SKM-1 treated with dmso at 0.1 percent for 144 hours (cell line): Measurements from ENCODE around the gene RAB24.

Source experiments
- DNase-seq: peaks from one replicate; lab custom pipeline; 2025; ENCODE audit not compliant: unreplicated experiment; lab: John Stamatoyannopoulos, UW

The RAB24 gene

DNA sequence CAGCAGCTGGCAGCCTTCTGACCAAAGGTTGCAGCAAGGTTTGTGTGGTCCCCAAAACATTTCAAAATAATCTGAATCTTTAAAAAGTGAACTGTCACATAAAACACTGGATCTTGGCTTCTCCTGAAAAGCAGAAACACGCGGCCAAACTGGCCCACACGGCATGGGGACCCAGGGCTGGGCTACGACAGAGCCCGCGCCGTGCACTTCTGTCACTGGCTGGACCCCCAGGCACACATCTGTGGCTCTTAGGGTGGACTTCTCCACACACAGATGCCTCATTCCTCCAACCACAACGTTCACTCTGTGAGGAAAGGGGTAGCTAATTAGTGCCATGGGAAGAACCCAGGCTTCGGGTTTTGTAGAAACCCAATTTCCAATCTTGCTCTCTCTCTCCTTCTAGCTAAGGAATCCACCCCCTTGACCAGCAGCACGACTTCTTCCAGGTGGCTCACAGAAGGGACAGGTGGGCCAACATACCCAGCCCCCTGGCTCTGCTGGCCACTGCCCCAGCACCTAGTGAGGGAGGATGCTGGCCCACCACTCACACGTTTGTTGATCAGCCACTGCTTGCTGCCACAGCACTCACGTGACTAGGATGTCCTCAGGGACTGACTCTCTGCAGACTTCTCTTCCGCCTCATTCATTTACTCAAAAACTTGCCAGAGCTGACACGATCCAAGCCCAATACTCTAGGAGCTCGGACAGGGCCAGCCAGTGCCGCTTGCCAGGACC, 30.1 kb upstream of the RAB24 start:
- no peak for DNase-seq

DNA sequence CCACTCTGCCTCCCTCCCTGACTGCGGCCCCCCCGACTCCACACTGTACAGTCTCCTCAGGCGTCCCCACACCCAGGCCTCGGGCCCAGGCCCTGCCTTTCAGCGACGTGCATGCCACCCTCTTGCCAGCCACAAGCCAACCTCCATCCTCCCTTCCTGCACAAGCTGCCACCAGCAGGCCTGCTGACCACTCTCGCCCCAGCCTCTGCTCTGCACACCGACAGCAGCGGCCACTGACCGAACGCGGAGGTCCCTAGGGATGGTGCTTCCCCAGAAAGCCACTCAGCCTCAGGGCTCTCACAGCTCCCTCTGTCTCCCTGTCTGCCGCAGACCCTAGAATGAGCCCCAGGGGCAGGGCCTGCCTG, 29.4 kb upstream of the RAB24 start:
- DNase-seq, result no peak

DNA sequence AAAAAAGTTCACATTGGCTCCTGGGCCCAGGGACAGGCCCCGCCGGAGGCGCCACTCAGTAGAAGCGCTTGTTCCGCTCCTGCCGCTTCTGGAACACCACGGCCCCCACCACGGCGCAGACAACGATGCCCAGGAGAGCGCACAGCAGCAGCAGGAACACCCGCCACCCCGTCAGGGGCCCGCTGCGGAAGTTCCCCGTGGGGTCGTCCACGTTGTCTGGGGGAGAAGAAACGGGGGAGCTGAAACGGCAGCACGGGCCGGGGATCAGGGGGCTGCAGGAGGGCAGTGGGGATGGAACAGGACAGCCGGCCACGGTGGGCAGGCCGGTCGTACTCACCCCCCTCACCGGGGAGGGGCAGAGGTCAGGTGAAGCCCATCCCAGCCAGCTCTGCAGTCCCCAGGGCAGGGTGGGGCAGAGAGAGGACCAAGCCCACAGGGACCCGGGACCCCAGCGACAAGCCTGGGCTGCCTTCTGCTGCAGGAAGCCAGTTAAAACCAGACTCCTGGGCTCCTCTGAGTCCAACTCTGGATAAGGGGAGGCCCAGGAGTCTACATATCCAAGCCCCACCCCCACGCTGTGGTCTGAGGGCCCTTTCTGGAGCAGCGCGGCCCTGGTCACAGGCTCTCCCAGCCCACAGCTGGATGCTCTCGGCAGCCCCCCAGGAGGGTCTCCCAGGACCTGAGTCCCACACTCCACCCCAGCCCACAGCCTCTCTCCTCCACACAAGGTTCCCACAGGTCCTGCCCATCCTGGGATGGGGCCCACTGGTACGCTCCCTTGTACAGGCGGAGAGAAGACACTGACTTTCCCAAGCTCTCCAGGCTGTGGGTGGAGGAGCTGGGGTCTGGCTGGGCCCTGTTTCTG, 28.7 kb upstream of the RAB24 start:
- DNase-seq, result no peak

DNA sequence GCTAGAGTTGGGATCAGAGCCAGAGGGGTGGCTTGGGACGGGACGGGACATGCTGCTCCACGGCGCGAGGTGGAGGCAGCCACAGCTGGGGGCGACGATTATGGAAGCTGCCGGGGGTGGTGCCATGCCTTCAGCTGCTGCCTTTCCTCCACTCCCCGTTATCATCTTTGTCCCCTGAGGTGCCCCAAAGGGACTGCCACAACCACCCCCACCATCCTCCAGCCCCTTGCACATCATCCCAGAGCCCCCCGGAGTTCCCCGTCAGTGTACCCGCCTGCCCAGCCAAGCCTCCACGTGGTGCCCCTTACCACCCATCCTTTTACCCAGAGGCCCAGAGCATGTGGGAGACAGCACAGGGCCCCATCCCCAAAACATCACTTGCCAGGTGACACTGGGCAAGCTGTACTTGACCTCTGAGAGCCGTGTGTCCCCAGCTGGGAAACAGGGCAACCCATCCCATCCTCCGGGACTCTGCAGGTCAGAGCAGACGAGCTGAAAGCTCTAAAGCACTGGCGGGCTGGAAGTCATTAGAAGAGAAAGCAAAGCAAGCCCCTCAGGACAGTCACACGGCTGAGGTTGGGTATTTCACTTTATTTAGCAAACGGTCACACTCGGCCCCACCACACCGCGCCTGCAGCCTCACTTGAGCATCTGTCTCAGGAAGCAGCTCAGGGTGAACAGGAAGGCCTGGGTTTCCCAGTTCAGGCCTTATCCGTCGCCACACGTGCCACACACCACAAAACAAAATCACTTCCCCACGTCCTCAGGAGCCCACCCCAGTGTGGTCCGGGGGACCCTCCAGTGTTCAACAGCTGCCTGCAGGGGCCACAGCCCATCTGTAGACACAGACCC, 27.7 kb upstream of the RAB24 start:
- DNase-seq, result no peak

DNA sequence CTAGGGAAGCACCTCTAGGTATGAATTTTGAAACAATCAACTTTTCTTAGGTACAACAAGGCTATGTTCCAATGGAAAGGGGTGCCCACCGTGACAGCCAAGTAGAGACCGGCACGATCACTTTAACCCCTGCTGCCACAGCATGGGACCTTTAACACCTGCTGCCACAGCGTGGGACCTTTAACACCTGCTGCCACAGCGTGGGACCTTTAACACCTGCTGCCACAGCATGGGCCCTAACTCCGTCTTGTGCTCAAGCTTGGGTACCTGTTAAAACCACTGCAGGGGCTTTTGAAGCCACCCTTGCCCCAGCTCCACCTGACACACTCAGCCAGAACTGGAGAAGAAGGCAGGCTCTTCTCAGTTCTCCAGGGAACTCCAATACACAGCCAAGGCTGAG, 26.4 kb upstream of the RAB24 start:
- no peak for DNase-seq

DNA sequence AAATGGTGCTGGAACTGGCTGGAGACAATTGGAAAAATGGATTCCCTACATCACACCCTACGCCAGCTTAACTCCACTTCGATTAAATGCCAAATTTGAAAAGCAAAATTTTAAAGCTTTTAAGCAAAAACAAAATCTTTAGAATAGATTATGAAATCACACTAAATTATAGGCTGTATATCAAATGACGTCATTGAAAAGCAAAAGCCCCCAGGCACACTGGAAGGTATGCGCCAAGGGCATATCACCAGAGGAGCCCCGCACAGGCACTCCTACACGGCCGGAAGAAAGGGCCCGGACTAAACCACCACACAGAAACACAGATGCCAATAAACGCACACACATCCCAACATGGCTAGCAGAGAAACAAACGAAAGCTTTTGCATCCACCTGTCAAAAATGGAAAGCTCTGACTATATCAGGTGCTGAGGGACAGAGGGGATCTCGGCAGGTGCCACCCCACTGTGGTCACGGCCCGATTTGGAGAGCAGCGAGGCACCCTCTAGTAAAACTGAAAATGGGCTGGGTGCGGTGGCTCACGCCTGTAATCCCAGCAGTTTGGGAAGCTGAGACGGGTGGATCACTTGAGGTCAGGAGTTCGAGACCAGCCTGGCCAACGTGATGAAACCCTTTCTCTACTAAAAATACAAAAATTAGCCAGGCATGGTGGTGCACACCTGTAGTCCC, 25.2 kb upstream of the RAB24 start:
- no peak for DNase-seq

DNA sequence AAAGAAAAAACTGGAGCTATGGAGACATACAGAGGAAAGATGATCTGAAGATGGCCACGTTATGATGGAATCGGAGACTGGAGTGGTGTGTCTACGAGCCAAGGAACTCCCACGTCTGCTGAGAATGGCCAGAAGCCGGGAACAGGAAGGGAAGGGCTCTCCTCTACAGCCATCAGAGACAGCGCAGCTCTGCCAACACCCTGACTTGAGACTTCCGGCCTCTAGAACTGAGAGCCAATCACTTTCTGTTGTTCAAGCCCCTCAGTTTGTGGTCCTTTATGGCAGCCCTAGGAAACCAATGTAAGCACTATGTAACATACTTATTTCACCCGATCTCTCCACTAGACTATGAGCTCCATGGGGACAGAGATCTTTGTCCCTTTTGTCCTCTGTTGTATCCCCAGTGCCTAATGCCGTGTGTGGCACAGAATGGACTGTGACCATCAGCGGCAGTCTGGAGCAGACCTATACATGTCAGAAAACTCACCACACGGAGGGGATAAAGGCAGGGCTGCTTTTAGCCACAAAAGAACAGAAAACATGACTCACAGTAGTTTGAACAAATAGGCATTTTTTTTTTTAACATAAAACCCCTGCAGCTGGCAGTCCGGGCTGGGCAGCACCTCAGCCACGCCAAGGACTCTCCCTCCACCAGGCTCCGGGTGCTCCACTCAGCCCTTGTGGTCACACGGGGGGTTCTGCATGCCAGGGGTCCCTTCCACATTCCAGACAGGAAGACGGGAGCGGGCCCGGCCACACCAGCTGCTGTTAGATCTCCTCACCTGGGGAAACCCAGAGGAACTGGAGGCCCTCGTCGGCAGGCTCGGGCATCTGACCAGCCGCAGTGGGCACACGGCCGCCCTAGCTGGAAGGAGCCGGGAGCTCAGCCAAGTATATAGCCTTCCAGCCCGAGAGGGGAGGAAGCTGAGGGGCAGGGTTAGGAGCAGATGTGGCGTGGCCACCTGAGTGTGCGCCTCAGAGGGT, 24.3 kb upstream of the RAB24 start:
- no peak for DNase-seq

DNA sequence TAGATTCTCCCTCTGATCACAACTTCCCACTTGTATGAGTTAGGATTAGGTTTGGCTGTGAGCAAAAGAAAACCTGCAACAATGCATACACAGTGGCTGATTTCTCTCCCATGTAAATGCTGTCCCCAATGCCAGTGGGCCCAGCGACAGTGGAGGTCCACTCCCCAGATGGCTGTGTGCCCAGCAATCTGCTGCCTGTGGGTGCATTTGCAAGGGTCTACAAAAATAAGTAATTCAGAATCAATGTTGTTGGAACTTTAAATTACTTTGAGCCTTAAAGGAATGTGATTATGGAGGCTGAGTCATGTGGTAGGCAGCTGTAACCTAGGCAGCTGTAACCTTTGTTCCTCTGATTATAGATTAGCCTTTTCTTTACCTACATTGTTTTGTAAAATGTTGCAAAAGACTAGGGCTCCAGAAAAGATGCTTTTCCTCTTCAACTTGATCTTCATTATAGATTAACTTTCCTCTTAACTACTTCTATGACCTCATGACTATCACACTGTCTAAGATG, 22.4 kb upstream of the RAB24 start:
- no peak for DNase-seq

DNA sequence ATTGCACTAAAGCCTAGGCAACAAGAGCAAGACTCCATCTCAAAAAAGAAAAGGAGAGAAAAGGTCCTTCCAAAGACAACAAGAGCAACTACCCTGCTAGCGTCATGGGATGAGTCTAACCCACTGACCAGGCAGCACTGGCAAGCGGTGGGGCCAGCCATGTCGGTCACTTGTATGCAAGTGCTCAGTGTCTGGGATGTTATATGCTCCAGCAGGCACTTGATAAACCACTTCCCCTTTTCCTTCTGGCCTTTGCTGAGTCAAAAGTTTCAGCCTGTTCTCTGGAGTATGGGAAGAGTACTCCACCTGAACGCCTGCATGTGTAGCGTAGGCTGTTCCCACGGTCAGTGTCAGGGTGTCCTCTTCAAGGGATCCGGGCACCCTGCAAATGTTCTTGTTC, 17.4 kb upstream of the RAB24 start:
- peak; percentile 70 for DNase-seq

DNA sequence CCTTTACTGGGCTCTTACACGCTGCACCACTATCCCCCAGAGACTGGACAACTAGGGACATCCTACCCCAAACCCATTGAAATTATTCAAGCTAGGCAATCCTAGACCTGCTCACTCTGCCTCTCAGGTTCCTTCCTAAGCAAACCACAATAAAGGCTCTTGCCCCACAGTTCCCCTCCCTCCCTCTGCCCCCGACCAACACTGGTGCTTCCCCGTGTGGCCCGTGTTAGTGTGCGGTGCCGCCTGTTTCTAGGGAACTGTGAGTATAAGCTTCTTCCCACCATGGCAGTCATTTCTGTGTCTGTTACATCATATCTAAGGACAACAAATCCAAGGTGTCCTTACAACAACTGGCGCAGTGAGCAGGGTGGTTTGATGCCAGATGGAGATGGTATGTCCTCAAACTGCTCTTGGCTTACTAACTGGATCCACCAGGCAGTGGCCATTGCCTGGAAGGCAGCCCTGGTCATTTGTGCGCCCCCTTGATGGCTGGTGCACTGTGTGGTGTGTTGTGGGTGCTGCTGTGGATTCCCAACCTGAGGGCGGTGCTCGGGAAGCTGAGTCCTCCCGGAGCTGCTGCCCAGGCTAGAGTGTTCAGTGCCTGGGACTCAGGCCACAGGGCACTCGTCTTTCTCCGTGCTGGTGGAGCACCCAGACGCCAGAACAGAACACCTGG, 16.5 kb upstream of the RAB24 start:
- no peak for DNase-seq

DNA sequence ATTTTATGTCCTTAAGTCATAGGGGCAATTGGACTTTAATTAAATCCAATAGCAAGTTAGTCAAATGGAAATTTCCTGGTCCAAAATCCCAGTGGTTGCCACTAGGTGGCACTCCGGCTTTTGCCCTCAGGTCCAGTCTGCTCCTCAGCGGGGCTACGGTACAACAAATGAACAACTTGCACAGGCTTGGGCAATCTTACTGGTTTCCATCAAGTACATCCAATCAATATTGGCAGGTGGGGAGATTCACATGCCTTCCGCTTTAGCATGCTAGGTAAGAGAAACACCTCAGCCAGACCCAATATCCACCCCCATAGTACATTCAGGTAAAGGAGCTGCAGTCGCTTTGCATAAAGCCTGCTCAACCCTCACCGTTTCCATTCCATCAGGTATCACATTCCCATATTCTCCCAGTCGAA, 14.4 kb upstream of the RAB24 start:
- peak; percentile 61 for DNase-seq

DNA sequence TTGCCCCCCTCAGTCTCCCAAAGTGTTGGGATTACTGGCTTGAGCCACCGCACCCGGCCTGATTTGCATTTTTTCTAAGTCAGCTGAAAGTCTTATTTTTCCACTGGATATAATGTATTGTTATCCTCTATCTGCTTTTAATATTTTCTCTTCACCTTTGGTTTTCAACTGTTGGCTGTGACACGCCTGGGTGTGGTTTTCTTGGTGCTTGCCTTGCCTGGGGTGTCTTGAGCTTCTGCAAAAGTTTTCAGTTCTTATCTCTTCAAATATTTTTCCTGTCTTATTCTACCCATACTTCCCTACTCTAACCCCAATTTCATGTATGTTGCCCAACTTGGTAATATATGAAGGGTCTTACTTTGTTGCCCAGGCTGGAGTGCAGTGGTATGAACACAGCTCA, 12.5 kb upstream of the RAB24 start:
- DNase-seq, result no peak

DNA sequence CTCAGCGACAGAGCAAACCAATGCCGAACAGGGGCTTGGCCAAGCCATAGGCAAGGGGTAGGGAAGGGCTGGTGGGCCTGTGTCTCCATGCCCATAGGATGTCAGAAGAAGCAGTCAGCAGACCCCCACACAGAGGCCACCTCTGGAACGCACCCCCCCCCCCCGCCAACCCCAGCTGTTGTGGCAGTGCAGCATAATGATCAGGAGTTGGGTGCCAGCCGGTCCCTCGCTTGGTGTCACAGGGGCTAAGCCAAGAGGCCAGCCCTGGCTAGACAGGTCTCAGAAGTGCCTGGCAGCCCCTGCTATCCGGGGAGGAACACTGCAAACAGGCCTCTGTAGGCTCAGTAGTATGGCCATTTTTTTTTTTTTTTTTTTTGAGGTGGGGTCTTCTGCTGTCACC, 11.9 kb upstream of the RAB24 start:
- no peak for DNase-seq

DNA sequence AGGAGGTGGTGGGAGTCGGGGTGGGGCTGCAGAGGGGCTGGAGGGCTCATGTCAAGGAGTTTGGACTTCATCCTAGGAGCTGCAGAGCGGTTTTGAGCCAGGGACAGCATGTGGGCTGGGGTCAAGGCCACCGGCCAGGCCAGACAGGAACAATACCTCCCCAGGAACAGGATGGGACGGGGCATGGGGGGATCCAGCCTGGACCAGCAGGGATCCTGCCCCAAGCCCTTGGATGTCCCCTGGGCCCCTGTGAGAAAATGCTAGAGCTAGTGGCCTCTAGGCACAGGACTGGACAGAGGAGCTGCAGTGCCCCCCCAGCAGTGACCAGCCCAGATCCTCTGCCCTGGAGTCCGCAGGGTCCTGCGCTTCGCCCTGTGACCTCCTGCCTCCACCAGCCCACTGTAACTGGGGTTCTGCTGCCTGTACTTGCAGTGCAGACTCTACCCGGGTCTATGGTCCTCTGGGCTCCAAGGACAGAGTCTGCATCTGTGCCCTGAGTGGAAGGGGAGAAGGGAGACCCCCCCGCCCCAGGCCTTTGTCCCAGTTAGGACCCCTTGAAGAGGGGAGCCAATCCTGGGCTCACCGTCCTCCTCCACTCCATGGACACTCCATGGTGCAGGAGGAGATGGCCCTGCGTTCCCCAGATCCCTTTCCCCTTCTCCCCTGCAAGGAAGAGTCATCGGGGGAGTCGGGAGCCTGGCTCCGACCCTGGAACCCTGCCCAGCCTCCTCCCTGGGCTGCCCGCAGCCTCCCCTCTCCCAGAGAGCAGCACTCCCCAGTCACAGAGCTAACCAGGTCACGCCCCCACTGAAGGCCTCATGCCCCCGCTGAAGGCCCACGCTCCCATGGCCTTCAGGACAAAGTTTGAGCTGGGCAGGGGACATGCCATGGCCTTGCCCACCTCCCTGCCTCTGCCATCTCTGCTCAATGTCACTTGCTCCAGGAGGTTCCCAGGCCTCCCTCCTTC, 11.1 kb upstream of the RAB24 start:
- no peak for DNase-seq

DNA sequence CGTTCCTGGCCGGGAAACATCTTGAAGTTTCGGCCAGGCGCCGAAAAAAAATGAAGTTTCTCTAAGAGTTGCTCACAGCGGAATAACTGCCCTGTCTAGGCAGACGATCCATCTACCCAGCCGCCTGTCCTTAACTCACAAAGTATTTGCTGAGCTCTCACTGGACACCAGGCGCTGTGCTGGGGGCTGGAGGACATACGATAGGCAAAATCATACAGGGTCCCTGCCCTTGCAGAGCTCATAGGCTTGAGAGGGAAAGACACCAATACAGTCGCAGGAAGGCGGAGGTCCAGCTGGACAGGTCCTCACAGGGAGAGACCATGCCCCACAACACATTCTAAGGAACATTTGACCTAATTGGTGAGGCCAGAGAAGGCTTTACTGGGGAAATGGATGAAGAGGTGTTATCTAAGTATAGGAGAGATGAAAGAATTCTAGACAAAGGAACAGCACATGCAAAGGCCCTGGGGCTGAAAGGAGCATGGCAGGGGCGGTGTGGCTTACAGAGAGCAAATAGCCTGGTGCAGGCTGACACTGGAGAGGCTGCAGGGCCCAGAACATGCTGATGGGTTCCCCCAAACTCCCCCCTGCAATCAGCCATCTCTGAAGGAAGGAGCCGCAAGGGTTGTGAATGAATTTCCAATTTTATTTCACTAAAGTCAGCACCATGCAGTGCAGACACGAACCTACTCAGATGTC, 10.2 kb upstream of the RAB24 start:
- DNase-seq, result no peak

DNA sequence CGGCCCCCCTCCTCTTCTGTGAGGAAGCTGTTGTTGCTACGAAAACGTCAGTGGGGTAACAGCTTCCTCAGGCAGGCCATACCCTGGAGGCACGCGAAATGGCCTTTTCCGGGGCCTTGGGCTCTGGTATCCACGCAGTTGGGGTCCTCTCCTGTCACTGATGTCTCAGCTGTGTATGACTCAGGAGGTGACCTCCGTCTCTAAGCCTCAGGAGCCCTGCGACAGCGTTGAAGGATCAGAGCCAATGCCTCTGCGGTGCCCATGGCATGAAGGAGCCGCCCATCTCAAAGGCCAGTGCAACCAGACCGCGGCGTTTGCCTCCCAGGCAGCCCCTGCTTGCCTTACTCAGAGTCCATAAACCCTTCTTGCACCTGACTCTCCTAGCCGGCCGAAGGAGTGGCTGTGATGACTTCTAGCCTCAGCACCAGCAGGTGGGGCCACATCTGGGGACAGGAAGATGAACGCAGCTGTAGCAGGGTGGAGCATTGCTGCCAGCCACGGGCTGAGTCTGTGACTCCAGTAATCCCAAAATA, 9.2 kb upstream of the RAB24 start:
- DNase-seq, result no peak
